T-helper 1 cell (primary cell): ENCODE measurements around the gene NELFA.
"Not testable (repeated sequence)": the region's sequence is repeated elsewhere in the genome, so short reads cannot be mapped to it uniquely, and the experiment has no call there.

Source experiments
- DNase-seq, 5 donors: peaks; one replicate each; pipeline ENCODE4 v3.0.0-alpha.2; 2012 to 2020

Gene NELFA

DNA sequence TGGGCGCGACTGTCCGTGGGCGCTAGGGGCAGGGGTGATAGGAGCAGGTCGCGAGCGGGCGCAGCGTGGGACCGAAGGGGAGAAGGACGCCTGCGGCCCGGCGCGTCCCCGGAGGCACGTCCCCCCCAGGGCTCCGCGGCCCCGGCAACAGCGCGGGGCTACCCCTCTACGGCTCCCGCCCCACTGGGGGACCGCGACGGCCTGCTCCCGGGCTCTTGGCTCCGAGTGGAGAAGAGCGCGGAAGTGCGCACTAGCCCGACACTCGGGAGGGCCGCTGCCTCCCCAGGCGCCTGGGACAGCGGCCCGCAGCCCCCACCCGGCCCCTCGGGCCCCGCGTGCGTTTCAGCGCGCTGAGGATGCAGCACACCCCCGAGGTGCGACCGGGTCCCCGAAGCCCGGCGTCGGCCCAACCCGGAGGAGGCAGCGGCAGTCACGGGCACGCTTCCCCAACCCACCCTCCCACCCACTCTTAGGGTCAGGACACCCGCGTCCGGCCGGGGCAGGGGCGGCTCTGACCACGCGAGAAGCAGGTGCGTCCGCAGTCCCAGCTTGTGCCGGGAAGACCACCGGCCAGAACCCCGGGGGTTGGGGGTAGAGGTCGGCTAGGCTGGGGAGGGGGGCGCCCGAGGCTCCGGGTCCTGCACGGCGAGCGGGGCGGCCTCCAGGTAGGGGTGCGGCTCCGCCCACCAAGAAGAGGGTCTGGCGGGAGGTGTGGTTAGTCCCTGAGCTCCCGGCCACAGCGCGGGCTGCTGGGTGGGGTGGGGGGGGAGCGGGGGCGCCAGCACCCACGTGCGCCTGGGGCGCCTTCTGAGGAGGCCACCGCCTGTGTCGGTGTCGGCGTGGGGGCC lies 31.8 kb upstream of the NELFA start:
- DNase-seq: no peak

- no peak for DNase-seq
Measured at GRCh38 chr4:2036866-2037265, 28.1 kb upstream of the NELFA start.

GRCh38 chr4:2036327-2036726 lies 27.6 kb upstream of the NELFA start:
- DNase-seq: no peak

DNA sequence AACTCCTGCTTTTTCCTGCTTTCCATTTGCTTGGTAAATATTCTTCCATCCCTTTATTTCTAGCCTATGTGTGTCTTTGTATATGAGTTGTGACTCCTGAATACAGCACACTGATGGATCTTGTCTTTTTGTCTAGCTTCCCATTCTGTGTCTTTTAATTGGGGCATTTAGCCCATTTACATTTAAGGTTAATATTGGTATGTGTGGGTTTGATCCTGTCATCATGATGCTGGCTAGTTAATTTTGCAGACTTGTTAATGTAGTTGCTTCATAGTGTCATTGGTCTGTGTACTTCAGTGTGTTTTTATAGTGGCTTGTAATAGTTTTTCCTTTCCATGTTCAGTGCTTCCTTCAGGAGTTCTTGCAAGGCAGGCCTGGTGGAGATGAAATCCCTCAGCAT lies 22.4 kb upstream of the NELFA start:
- not testable (repeated sequence) for DNase-seq

- DNase-seq: not testable (repeated sequence)
Measured at GRCh38 chr4:2027120-2027519, 18.3 kb upstream of the NELFA start.

DNA sequence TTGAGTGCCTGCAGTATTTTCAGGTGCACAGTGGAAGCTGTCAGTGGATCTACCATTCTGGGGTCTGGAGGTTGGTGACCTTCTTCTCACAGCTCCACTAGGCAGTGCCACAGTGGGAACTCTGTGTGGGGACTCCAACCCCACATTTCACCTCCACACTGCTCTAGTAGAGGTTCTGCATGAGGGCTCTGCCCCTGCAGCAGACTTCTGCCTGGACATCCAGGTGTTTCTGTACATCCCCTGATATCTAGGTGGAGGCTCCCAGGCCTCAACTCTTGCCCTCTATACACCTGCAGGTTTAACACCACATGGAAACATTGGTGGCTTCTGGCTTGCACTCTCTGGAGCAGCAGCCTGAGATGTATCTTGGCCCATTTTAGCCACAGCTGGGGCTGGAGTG lies 17.0 kb upstream of the NELFA start:
- no peak for DNase-seq

DNA sequence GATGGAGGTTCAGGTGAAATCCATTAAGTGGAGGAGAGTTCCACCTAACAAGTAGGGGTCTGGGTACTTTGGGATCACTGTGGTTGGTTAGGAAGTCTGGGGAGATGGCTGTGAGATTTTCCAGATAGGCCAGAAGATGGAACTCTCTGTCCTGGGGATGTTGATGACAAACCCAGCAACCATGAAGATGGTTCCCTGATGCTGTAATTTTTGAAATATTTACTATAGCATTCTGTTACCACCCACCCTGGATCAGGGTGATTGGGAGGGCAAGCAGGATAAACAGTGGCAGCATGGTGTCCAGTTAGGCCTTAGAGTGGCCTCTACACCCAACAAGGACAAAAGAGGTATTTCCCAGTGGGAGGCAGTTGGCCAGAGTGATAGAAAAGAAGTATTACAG lies 15.9 kb upstream of the NELFA start:
- DNase-seq: no peak

DNA sequence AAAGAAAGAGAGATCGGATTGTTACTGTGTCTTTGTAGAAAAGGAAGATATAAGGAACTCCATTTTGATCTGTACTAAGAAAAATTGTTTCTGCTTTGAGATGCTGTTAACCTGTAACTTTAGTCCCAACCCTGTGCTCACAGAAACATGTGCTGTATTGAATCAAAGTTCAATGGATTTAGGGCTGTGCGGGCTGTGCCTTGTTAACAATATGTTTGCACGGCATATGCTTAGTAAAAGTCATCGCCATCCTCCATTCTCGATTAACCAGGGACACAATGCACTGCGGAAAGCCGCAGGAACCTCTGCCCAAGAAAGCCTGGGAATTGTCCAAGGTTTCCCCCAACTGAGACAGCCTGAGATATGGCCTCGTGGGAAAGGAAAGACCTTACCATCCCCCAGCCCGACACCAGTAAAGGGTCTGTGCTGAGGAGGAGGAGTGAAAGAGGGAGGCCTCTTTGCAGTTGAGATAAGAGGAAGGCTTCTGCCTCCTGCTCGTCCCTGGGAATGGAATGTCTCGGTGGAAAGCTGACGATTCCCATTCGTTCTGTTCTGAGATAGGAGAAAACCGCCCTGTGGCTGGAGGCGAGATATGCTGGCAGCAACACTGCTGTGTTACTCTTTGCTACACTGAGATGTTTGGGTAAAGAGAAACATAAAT lies 12.7 kb upstream of the NELFA start:
- DNase-seq: not testable (repeated sequence)

- DNase-seq: no peak
Measured at GRCh38 chr4:2015008-2015407, 6.2 kb upstream of the NELFA start.

- no peak for DNase-seq
Measured at GRCh38 chr4:2011583-2011982, 2.8 kb upstream of the NELFA start.

DNA sequence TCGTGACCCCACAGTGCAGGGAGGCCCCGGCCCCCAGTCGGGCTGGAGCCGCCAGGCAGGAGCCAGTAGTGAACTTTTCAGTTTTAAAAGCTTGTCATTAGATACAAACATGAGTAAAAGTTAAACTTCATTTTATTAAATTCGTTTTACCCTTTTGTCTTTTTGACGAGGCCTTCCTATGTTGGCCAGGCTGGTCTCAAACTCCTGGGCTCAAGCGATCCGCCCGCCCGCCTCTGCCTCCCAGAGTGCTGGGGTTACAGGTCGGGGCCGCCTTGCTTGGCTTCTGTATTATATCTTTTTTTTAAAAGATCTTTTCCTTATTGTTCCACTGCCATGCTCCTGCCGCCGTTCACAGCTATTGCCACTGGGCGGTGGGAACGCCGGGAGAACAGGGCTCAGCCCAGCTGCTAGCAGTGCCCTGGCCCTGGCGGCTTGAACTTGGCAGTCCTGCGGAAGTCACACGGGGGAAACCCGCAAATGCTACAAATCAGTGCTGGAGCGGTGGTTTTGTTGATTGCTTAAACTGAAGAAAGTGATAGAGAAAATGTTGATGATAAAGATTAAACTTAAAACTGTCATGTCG lies 968 bp upstream of the NELFA start:
- peak in 3 of 5 donors; percentile 46 to 60 (median 46) for DNase-seq

DNA sequence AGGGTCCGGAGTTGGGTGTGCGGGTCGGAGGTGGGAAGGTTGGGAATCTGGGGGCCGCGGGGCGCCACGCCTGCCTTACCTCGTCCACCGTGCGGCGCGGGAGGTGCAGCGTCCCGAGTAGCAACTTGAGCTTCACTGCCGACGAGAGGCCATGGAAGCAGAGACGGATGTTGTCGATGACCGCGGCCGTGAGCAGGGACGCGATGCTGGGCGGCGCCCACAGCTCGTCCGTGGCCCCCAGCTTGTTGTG lies 178 bp downstream of the NELFA start:
- DNase-seq: no peak

GRCh38 chr4:2007804-2008670 lies 737 bp downstream of the NELFA start:
- no peak for DNase-seq

DNA sequence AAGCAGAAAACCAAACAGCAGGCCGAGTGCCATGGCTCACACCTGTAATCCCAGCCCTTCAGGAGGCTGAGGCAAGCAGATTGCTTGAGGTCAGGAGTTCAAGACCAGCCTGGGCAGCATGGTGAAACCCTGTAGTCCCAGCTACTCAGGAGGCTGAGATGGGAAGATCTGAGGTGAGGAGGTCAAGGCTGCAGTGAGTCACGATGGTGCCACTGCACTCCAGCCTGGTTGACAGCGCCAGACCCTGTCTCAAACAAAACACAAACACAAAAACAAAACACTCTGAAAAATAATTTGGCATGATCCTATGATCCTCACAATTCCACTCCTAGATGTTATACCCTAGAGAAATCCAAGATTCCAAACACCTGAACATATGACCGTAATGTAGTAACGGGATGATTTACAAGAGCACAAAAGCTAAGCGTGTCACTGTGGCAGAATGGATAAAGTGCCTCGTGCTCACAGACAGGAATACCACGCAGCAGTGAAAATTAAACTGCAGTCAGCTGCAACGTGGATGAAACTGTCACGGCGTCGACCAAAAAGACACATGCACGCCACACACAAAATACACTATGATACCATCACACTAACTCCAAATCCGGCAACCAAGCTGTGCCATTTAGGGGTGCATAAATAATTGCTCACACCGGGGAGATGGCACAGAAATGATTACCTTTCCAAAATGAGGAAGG lies 1.7 kb downstream of the NELFA start:
- no peak for DNase-seq

DNA sequence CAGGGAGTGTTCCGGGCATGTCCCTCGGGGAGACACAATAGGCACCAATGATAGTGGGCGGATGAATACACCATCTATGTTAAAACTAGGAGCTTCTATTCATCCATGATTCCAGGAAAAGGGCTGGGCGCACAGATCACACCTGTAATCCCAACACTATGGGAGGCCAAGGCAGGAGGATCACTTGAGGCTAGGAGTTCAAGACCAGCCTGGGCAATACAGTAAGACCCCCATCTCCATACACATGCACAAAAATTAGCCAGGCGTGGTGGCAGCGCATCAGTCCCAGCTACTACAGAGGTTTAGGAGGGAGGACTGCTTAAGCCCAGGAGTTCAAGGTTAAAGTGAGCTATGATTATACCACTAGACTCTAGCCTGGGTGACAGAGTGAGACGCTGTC lies 2.4 kb downstream of the NELFA start:
- no peak for DNase-seq

GRCh38 chr4:2003361-2003760 lies 5.4 kb downstream of the NELFA start:
- not testable (repeated sequence) for DNase-seq

GRCh38 chr4:1999308-1999707 lies 9.5 kb downstream of the NELFA start:
- not testable (repeated sequence) for DNase-seq

DNA sequence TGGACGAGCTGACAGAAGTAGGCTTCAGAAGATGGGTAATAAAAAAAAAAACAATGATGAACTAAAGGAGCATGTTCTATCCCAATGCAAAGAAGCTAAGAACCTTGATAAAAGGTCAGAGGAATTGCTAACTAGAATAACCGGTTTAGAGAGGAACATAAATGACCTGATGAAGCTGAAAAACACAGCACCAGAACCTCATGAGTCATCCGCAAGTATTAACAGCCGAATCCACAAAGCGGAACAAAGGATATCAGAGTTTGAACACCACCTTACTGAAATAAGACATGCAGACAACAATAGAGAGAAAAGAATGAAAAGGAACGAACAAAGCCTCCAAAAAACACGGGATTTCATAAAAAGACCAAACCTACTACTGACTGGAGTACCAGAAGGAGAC lies 10.5 kb downstream of the NELFA start:
- DNase-seq: no peak

GRCh38 chr4:1997712-1998111 lies 11.1 kb downstream of the NELFA start:
- no peak for DNase-seq

GRCh38 chr4:1996866-1997611 lies 11.7 kb downstream of the NELFA start:
- no peak for DNase-seq

- DNase-seq: no peak
Measured at GRCh38 chr4:1994938-1995337, 13.8 kb downstream of the NELFA start.
